GM18508 (cell line): ENCODE data around the gene TBC1D19.

ENCODE experiments used
- ATAC-seq: cut with Tn5 transposase; IDR thresholded peaks from one replicate; pipeline ENCODE4 v1.9.1; 2021; ENCODE audit warnings: moderate number of reproducible peaks; ENCODE audit not compliant: insufficient read depth, unreplicated experiment

Gene TBC1D19

GRCh38 chr4:26765515-26765914 is 181.6 kb downstream of the TBC1D19 start:
- no peak for ATAC-seq

- no peak for ATAC-seq
Observed at GRCh38 chr4:26766141-26766540, 182.3 kb downstream of the TBC1D19 start.

GRCh38 chr4:26772096-26772873 is 188.4 kb downstream of the TBC1D19 start:
- ATAC-seq = no peak

- ATAC-seq = no peak
Observed at GRCh38 chr4:26779224-26779623, 195.3 kb downstream of the TBC1D19 start.

- no peak for ATAC-seq
Observed at GRCh38 chr4:26779674-26780073, 195.8 kb downstream of the TBC1D19 start.

GRCh38 chr4:26780539-26780938 is 196.7 kb downstream of the TBC1D19 start:
- peak; percentile 93 for ATAC-seq

GRCh38 chr4:26782168-26782829 is 198.4 kb downstream of the TBC1D19 start:
- no peak for ATAC-seq

- no peak for ATAC-seq
Observed at GRCh38 chr4:26782830-26783202, 198.9 kb downstream of the TBC1D19 start.

GRCh38 chr4:26784207-26784865 is 200.5 kb downstream of the TBC1D19 start:
- ATAC-seq = no peak

GRCh38 chr4:26785312-26785711 is 201.4 kb downstream of the TBC1D19 start:
- ATAC-seq = no peak

GRCh38 chr4:26785810-26786209 is 201.9 kb downstream of the TBC1D19 start:
- no peak for ATAC-seq

GRCh38 chr4:26786916-26787315 is 203.0 kb downstream of the TBC1D19 start:
- no peak for ATAC-seq

GRCh38 chr4:26787461-26788340 is 203.8 kb downstream of the TBC1D19 start:
- ATAC-seq = no peak

- no peak for ATAC-seq
Observed at GRCh38 chr4:26788341-26788733, 204.5 kb downstream of the TBC1D19 start.

- ATAC-seq = no peak
Observed at GRCh38 chr4:26789208-26789607, 205.3 kb downstream of the TBC1D19 start.

GRCh38 chr4:26791346-26791745 is 207.5 kb downstream of the TBC1D19 start:
- ATAC-seq = no peak

GRCh38 chr4:26792639-26793038 is 208.8 kb downstream of the TBC1D19 start:
- no peak for ATAC-seq

- no peak for ATAC-seq
Observed at GRCh38 chr4:26793735-26794134, 209.9 kb downstream of the TBC1D19 start.

- no peak for ATAC-seq
Observed at GRCh38 chr4:26796081-26796480, 212.2 kb downstream of the TBC1D19 start.

GRCh38 chr4:26802790-26803189 is 218.9 kb downstream of the TBC1D19 start:
- no peak for ATAC-seq
